ENCODE measurements around the gene NUS1.
"Not testable (repeated sequence)": the region's sequence is repeated elsewhere in the genome, so short reads cannot be mapped to it uniquely, and the experiment has no call there.

NUS1 gene

DNA sequence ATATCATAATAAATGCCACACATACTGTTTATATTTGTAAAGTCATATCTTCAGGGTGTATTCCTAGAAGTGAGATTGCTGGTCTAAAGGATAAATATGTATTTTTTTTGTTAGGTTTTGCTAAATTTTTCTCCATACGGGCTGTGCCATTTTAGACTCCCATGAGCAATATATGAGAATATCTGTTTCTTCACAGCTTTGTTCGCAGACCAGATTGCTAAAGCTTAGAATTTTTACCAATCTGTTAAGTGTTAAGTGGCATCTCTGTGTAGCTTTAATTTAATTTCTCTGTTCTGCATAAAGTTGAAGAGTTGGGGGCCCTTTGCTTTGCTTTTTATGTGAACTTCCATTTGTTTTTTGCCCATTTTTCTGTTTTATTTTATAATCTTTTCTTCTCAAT, 32.3 kb upstream of the NUS1 start:
- no peak overlapping the region for H2BK5ac ChIP-seq (ENCODE audit: low read depth, low read length, poor library complexity, severe bottlenecking)
- H3K18ac ChIP-seq (ENCODE audit: low read depth in 1 of 2, low read length in 2 of 2): no peak overlapping the region
- H3K9me3 ChIP-seq (ENCODE audit: control insufficient read depth, low read length): no peaks in the 10 kb centered on the region
- no peak overlapping the region for H3K23ac ChIP-seq (ENCODE audit: low read length in 2 of 2)
- DNase-seq: no peak
- H2AK5ac ChIP-seq (ENCODE audit: low read length, severe bottlenecking): no peak overlapping the region
- no peak overlapping the region for H2BK120ac ChIP-seq (ENCODE audit: low read depth, low read length)
- no peak overlapping the region for H3K4me3 ChIP-seq (ENCODE audit: insufficient read depth in 1 of 2, low read depth in 1 of 2, low read length in 2 of 2)
- no peak overlapping the region for H3K27ac ChIP-seq (ENCODE audit: low read length, poor library complexity, severe bottlenecking)
- no peak overlapping the region for H3K4ac ChIP-seq (ENCODE audit: low read depth in 1 of 2, low read length in 2 of 2)
- H3K4me1 ChIP-seq (ENCODE audit: control insufficient read depth, insufficient read depth, low read depth, low read length): no peaks in the 10 kb centered on the region
- H3K79me1 ChIP-seq (replicated peaks; ENCODE audit: low read length, poor library complexity, severe bottlenecking): no peaks in the 10 kb centered on the region
- H3K36me3 ChIP-seq (ENCODE audit: control insufficient read depth in 1 of 2, insufficient read depth in 2 of 2, low read depth in 1 of 2, low read length in 2 of 2): no peaks in the 10 kb centered on the region
- no peak overlapping the region for H2AFZ ChIP-seq (ENCODE audit: low read depth, low read length)
- no peak overlapping the region for H3K14ac ChIP-seq (ENCODE audit: low read length in 2 of 2)
- 95% methylated on average over 2 of the region's 2 CpGs for WGBS
- H2BK15ac ChIP-seq (ENCODE audit: low read depth, poor library complexity, severe bottlenecking): no peak overlapping the region
- H4K91ac ChIP-seq (ENCODE audit: low read length): no peak overlapping the region
- H4K8ac ChIP-seq (ENCODE audit: low read length): no peak overlapping the region
- no peak overlapping the region for H3K9ac ChIP-seq (ENCODE audit: low read length)
- no peak overlapping the region for H3K4me2 ChIP-seq (ENCODE audit: low read length, poor library complexity, severe bottlenecking)
- no peak overlapping the region for H2BK12ac ChIP-seq (ENCODE audit: low read length in 2 of 2)
- H3K27me3 ChIP-seq (ENCODE audit: control insufficient read depth in 1 of 2, insufficient read depth in 1 of 2, low read length in 2 of 2): no peaks in the 10 kb centered on the region

DNA sequence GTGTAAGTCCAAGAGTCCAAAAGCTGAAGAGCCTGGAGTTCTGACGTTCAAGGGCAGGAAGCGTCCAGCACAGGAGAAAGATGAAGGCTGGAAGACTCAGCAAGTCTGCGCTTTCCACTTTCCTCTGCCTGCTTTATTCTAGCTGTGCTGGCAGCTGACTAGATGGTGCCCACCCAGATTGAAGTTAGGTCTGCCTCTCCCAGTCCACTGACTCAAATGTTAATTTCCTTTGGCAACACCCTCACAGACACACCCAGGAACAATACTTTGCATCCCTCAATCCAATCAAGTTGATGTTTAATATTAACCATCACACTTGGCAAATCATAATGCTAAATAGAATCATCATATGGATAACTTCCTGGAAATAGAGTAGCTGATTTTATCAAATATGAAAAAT, 23.3 kb upstream of the NUS1 start:
- H4K8ac ChIP-seq (ENCODE audit: low read length); H2AK5ac ChIP-seq (ENCODE audit: low read length, severe bottlenecking); H3K36me3 ChIP-seq (ENCODE audit: control insufficient read depth in 1 of 2, insufficient read depth in 2 of 2, low read depth in 1 of 2, low read length in 2 of 2); H2BK12ac ChIP-seq (ENCODE audit: low read length in 2 of 2); H3K4me2 ChIP-seq (ENCODE audit: low read length, poor library complexity, severe bottlenecking); H3K27me3 ChIP-seq (ENCODE audit: control insufficient read depth in 1 of 2, insufficient read depth in 1 of 2, low read length in 2 of 2); H2BK5ac ChIP-seq (ENCODE audit: low read depth, low read length, poor library complexity, severe bottlenecking); H2BK120ac ChIP-seq (ENCODE audit: low read depth, low read length); H4K91ac ChIP-seq (ENCODE audit: low read length); H2AFZ ChIP-seq (ENCODE audit: low read depth, low read length); H3K27ac ChIP-seq (ENCODE audit: low read length, poor library complexity, severe bottlenecking); H3K4me1 ChIP-seq (ENCODE audit: control insufficient read depth, insufficient read depth, low read depth, low read length); H3K9ac ChIP-seq (ENCODE audit: low read length); H3K18ac ChIP-seq (ENCODE audit: low read depth in 1 of 2, low read length in 2 of 2); H3K14ac ChIP-seq (ENCODE audit: low read length in 2 of 2); DNase-seq; H3K4me3 ChIP-seq (ENCODE audit: insufficient read depth in 1 of 2, low read depth in 1 of 2, low read length in 2 of 2); H3K79me1 ChIP-seq (replicated peaks; ENCODE audit: low read length, poor library complexity, severe bottlenecking); H3K9me3 ChIP-seq (ENCODE audit: control insufficient read depth, low read length); H3K4ac ChIP-seq (ENCODE audit: low read depth in 1 of 2, low read length in 2 of 2); H3K23ac ChIP-seq (ENCODE audit: low read length in 2 of 2); H2BK15ac ChIP-seq (ENCODE audit: low read depth, poor library complexity, severe bottlenecking): not testable (repeated sequence)
- 98% methylated on average over 3 of the region's 3 CpGs for WGBS

- no peak overlapping the region for H3K23ac ChIP-seq (ENCODE audit: low read length in 2 of 2)
These were observed 21.3 kb upstream of the NUS1 start for GRCh38 chr6:117653949-117654348.

DNA sequence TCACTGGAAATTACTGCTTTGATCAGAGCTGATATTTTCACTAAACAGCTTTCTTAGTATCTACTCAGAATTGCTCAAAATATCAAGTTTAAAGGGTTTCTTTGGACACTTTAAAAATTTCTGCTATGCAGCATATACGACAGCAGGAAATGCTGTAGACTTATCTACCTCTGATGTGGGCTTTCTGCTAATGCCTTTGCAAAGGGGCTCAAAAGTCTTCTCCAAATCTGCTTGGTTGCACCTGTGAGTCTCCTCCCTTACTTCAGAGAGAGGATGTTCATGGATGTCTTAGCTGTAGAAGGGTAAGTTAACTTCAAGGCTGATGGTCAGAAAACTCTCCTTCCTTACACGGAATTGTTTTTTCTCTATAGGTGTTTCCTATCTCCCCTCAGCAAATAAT, 19.9 kb upstream of the NUS1 start:
- Histone ChIP-seq H3K4me3 (ENCODE audit: insufficient read depth in 1 of 2, low read depth in 1 of 2, low read length in 2 of 2) (no peak overlapping the region), H4K8ac (ENCODE audit: low read length) (no peak overlapping the region), H3K9ac (ENCODE audit: low read length) (no peak overlapping the region), H3K4me2 (ENCODE audit: low read length, poor library complexity, severe bottlenecking) (no peak overlapping the region), H2BK120ac (ENCODE audit: low read depth, low read length) (no peak overlapping the region), H3K27me3 (ENCODE audit: control insufficient read depth in 1 of 2, insufficient read depth in 1 of 2, low read length in 2 of 2) (no peaks in the 10 kb centered on the region), H2BK12ac (ENCODE audit: low read length in 2 of 2) (no peak overlapping the region), H3K23ac (ENCODE audit: low read length in 2 of 2) (no peak overlapping the region), H3K79me1 (replicated peaks; ENCODE audit: low read length, poor library complexity, severe bottlenecking) (no peaks in the 10 kb centered on the region), H3K36me3 (ENCODE audit: control insufficient read depth in 1 of 2, insufficient read depth in 2 of 2, low read depth in 1 of 2, low read length in 2 of 2) (no peaks in the 10 kb centered on the region), H2AFZ (ENCODE audit: low read depth, low read length) (no peak overlapping the region), H2BK15ac (ENCODE audit: low read depth, poor library complexity, severe bottlenecking) (no peak overlapping the region), H2BK5ac (ENCODE audit: low read depth, low read length, poor library complexity, severe bottlenecking) (no peak overlapping the region), H3K27ac (ENCODE audit: low read length, poor library complexity, severe bottlenecking) (no peak overlapping the region), H3K9me3 (ENCODE audit: control insufficient read depth, low read length) (no peaks in the 10 kb centered on the region), H2AK5ac (ENCODE audit: low read length, severe bottlenecking) (no peak overlapping the region), H3K14ac (ENCODE audit: low read length in 2 of 2) (no peak overlapping the region), H3K18ac (ENCODE audit: low read depth in 1 of 2, low read length in 2 of 2) (no peak overlapping the region), H3K4me1 (ENCODE audit: control insufficient read depth, insufficient read depth, low read depth, low read length) (no peaks in the 10 kb centered on the region), H3K4ac (ENCODE audit: low read depth in 1 of 2, low read length in 2 of 2) (no peak overlapping the region), H4K91ac (ENCODE audit: low read length) (no peak overlapping the region)
- 79% methylated on average over 1 of the region's 2 CpGs for WGBS
- DNase-seq: no peak

More at GRCh38 chr6:117653949-117654348, 21.3 kb upstream of the NUS1 start:
- H3K14ac ChIP-seq (ENCODE audit: low read length in 2 of 2): no peak overlapping the region
- no peak overlapping the region for H2BK120ac ChIP-seq (ENCODE audit: low read depth, low read length)
- H3K4me2 ChIP-seq (ENCODE audit: low read length, poor library complexity, severe bottlenecking): no peak overlapping the region
- no peak overlapping the region for H2AK5ac ChIP-seq (ENCODE audit: low read length, severe bottlenecking)
- no peak overlapping the region for H3K4me3 ChIP-seq (ENCODE audit: insufficient read depth in 1 of 2, low read depth in 1 of 2, low read length in 2 of 2)
- no peak overlapping the region for H3K9ac ChIP-seq (ENCODE audit: low read length)
- no peak overlapping the region for H3K27ac ChIP-seq (ENCODE audit: low read length, poor library complexity, severe bottlenecking)
- H3K9me3 ChIP-seq (ENCODE audit: control insufficient read depth, low read length): no peaks in the 10 kb centered on the region
- no peak overlapping the region for H2AFZ ChIP-seq (ENCODE audit: low read depth, low read length)
- no peak overlapping the region for H4K8ac ChIP-seq (ENCODE audit: low read length)
- no peak overlapping the region for H2BK12ac ChIP-seq (ENCODE audit: low read length in 2 of 2)
- H3K4me1 ChIP-seq (ENCODE audit: control insufficient read depth, insufficient read depth, low read depth, low read length): no peaks in the 10 kb centered on the region
- H3K18ac ChIP-seq (ENCODE audit: low read depth in 1 of 2, low read length in 2 of 2): no peak overlapping the region
- H2BK5ac ChIP-seq (ENCODE audit: low read depth, low read length, poor library complexity, severe bottlenecking): no peak overlapping the region
- no peaks in the 10 kb centered on the region for H3K27me3 ChIP-seq (ENCODE audit: control insufficient read depth in 1 of 2, insufficient read depth in 1 of 2, low read length in 2 of 2)
- DNase-seq: no peak
- no peak overlapping the region for H3K4ac ChIP-seq (ENCODE audit: low read depth in 1 of 2, low read length in 2 of 2)
- H3K79me1 ChIP-seq (replicated peaks; ENCODE audit: low read length, poor library complexity, severe bottlenecking): no peaks in the 10 kb centered on the region
- no peaks in the 10 kb centered on the region for H3K36me3 ChIP-seq (ENCODE audit: control insufficient read depth in 1 of 2, insufficient read depth in 2 of 2, low read depth in 1 of 2, low read length in 2 of 2)
- no peak overlapping the region for H2BK15ac ChIP-seq (ENCODE audit: low read depth, poor library complexity, severe bottlenecking)
- WGBS: 92% methylated on average over 2 of the region's 2 CpGs
- H4K91ac ChIP-seq (ENCODE audit: low read length): no peak overlapping the region
